Common myeloid progenitor, CD34-positive (primary cell): Measurements from ENCODE around the gene TRERF1.
A peak's percentile ranks its signal among the peaks of the same experiment; 100 is the strongest.

Source experiments
- CTCF ChIA-PET: fragments of 350-600 bp; sonication (Branson Sonifier 250); formaldehyde crosslinking; loops from one replicate; lab custom pipeline; 2021; ENCODE audit warnings: antibody characterized with exemption; lab: Charles Lee
- POLR2A ChIA-PET: fragments of 350-600 bp; sonication (Branson Sonifier 250); formaldehyde crosslinking; loops from one replicate; lab custom pipeline; 2021; ENCODE audit warnings: antibody characterized with exemption; lab: Charles Lee
- DNase-seq, 3 donors: peaks; one replicate each; pipeline versions ENCODE4 v3.0.0 to v3.0.0-alpha.2; 2013
- H3K27ac ChIP-seq, 2 experiments: 1 replicate in 1 of 2; 2 replicates in 1 of 2; pipeline ENCODE4 v1.7.0; 2013; ENCODE audit warnings: inconsistent platforms in 2 of 2, low read length in 2 of 2, mild to moderate bottlenecking in 2 of 2, low read depth in 1 of 2, moderate library complexity in 1 of 2; ENCODE audit not compliant: severe bottlenecking in 2 of 2, insufficient read depth in 1 of 2, poor library complexity in 1 of 2
- H3K27me3 ChIP-seq, 5 experiments: replicated peaks in 2 of 5; 1 replicate in 3 of 5; 2 replicates in 2 of 5; pipeline versions ENCODE4 v1.6.1 to v1.7.0; 2013; ENCODE audit warnings: low read length in 4 of 5, mild to moderate bottlenecking in 2 of 5, moderate library complexity in 2 of 5, inconsistent platforms in 1 of 5; ENCODE audit not compliant: insufficient read depth in 5 of 5, control insufficient read depth in 4 of 5
- H3K36me3 ChIP-seq, 4 experiments: 1 replicate in 2 of 4; 2 replicates in 2 of 4; pipeline versions ENCODE4 v1.6.1 to v1.7.0; 2013; ENCODE audit warnings: low read length in 3 of 4, control low read depth in 1 of 4, mild to moderate bottlenecking in 1 of 4; ENCODE audit not compliant: control insufficient read depth in 4 of 4, insufficient read depth in 4 of 4
- H3K4me1 ChIP-seq, 4 experiments: 1 replicate in 3 of 4; 2 replicates in 1 of 4; pipeline versions ENCODE4 v1.6.1 to v1.7.1; 2013; ENCODE audit warnings: low read length in 3 of 4, mild to moderate bottlenecking in 3 of 4, control low read depth in 1 of 4, inconsistent platforms in 1 of 4, moderate library complexity in 1 of 4; ENCODE audit not compliant: control insufficient read depth in 4 of 4, insufficient read depth in 4 of 4; ENCODE audit errors: control extremely low read depth in 1 of 4
- H3K4me3 ChIP-seq, 7 experiments: 1 replicate in 4 of 7; 2 replicates in 3 of 7; pipeline versions ENCODE4 v1.5.1 to v1.7.0; 2013; ENCODE audit warnings: mild to moderate bottlenecking in 7 of 7, low read length in 6 of 7, moderate library complexity in 6 of 7, inconsistent platforms in 2 of 7, low read depth in 2 of 7, control low read depth in 1 of 7; ENCODE audit not compliant: insufficient read depth in 4 of 7, control insufficient read depth in 1 of 7; ENCODE audit errors: extremely low read depth in 1 of 7
- H3K9me3 ChIP-seq, 5 experiments: 1 replicate in 4 of 5; 2 replicates in 1 of 5; pipeline versions ENCODE4 v1.6.1 to v1.7.1; 2013; ENCODE audit warnings: low read length in 4 of 5, mild to moderate bottlenecking in 2 of 5, inconsistent platforms in 1 of 5, low read depth in 1 of 5, moderate library complexity in 1 of 5; ENCODE audit not compliant: control insufficient read depth in 4 of 5, insufficient read depth in 2 of 5; ENCODE audit errors: control extremely low read depth in 1 of 5
- WGBS: methylation state at CpG from one replicate; pipeline ENCODE4 v1.1.5; 2013; ENCODE audit not compliant: insufficient coverage; 5-methylcytosine and 5-hydroxymethylcytosine counted together

The TRERF1 gene

DNA sequence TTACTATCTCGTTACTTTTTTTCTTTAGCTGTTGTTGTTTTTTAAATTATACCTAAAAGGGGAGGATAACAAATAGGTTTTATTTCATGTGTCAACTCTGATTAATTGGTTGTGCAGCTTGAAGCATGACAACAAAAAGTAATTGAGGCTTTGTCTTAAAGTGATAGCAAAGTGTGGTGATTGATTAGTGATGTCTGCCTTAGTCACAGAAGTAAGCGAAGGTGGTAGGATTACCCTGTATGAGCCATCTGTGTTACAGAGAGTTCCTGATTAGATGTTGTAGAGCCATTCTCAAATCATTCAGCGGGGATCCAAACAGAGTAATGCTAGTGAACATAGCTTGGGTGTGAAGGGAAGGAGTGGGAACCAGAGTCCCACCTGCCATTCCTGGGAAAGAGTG is 219.7 kb downstream of the TRERF1 start:
- 100% methylated on average over 2 of the region's 3 CpGs for WGBS
- ChIA-PET POLR2A (no interaction called here), CTCF (interaction anchor here (0.7 kb wide), 1 partner anchor 32 kb away, joined by 3 read pairs; no protein-coding TSS in a partner anchor)
- no peaks in the 10 kb centered on the region for H3K4me1 ChIP-seq
- H3K27me3 ChIP-seq = no peaks in the 10 kb centered on the region
- H3K4me3 ChIP-seq = no peak overlapping the region
- DNase-seq = no peak
- H3K27ac ChIP-seq = no peak overlapping the region
- no peaks in the 10 kb centered on the region for H3K9me3 ChIP-seq
- peaks cover 0 to 32% (median 12%) of the 10 kb centered on the region in 4 experiments for H3K36me3 ChIP-seq

DNA sequence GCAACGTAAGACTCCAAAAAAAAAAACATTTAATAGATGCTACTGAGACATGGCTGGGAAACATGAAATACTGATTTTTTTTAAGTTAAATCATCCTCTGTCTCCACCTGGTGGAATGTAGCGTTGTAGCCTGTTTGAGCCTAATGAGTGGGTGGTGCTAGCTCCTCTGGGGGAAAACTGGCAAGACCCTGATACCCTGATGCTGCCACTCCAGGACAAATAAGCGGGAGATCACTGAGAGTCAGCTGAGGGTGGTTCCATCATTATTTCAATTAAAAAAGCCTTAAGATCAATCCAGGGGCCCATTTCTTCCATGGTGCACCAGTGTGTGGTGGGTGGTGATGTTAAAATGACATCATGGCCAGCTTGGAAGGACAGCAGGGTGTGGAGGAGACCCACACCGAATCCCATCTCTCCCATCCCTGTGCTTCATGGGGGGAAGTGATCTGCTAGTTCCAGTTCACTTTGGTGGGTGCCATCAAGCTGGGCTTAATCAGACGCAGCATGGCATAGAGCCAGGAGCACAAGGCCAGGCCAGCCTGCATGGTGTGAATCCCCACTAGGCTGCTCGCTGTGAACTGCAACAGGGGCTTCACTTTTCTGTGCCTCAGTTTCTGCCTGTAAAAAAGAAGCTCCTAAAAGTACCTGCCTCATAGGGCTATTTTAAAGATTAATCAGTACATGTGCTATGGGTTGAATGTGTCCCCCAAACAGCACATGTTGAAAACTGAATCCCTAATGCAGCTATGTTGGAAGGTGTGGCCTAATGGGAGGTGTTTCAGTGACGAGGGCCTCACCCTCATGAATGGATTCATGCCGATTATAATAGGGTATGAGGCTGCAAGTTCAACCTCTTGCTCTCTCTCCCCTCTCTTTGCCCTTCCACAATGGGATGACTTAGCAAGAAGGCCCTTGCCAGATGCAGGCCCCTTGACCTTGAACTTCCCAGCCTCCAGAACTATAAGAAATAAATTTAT is 221.1 kb downstream of the TRERF1 start:
- H3K36me3 ChIP-seq = peaks cover 0 to 28% (median 9%) of the 10 kb centered on the region in 4 experiments
- DNase-seq = peak; percentile 15 to 19 (median 17)
- WGBS = 96% methylated on average over 4 of the region's 8 CpGs

DNA sequence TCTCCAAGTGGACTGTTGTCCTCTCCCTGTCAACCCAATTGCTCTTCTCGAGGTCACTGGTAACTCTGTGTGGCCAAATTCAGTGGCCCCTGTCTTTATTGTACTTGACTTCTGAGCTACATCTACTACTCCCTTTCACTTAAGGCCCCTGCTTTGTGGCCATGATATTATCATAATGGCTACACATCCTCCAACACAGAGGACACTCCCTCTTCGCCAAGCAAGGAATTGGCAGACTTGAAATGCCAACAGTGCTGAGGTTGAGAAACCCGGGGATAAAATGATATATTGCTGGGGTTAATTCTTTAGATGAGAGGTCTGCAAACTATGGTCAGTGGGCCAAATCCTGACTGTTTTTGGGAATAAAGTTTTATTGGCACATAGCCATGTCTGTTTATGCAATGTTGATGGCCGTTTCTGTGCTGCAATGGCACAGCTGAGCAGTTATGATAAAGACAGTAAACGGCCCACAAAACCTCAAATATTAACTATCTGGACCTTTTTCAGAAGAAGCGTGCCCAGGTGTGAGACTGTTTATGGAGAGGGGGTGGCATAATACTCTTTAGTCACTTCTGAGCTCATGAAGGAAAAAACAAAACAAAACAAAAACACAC is 222.1 kb downstream of the TRERF1 start:
- H3K4me3 ChIP-seq = no peak overlapping the region
- H3K4me1 ChIP-seq = no peaks in the 10 kb centered on the region
- no peak for DNase-seq
- CTCF ChIA-PET = interaction anchor here (0.6 to 1.5 kb wide), 4 partner anchors 10 to 150 kb away, joined by 3 to 4 read pairs (median 3); no protein-coding TSS in a partner anchor
- no peak overlapping the region for H3K27ac ChIP-seq
- POLR2A ChIA-PET = no interaction called here
- H3K36me3 ChIP-seq = peaks cover 0 to 27% (median 7%) of the 10 kb centered on the region in 4 experiments
- WGBS = 100% methylated on average over 2 of the region's 6 CpGs
- H3K27me3 ChIP-seq = no peaks in the 10 kb centered on the region
- no peaks in the 10 kb centered on the region for H3K9me3 ChIP-seq

More for the DNA sequence above, 221.1 kb downstream of the TRERF1 start:
- Histone ChIP-seq H3K4me3 (no peak overlapping the region), H3K9me3 (no peaks in the 10 kb centered on the region), H3K27ac (no peak overlapping the region), H3K27me3 (no peaks in the 10 kb centered on the region), H3K4me1 (no peaks in the 10 kb centered on the region)
- ChIA-PET POLR2A (no interaction called here), CTCF (interaction anchor here (0.6 to 1.3 kb wide), 4 partner anchors 12 to 541 kb away, joined by 3 to 4 read pairs (median 3); no protein-coding TSS in a partner anchor)

DNA sequence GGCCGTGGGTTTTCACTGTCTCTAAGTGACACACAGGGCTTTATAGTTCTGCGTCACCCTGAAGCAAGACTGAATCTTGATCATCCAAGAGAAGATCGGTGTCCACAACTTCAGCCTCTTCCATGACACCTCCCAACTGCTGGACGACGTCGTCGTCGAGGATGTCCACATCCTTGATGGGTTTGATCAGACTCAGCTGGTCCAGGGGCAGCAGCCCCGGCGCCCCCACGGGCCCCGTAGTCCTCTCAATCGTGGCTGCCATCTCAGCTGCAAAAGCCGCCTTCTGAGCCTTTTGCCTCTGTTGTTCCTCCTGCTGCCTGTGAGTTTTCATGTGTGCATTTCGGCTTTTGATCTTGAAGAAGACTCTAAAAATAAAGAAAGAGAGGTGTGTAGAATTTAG is 223.4 kb downstream of the TRERF1 start:
- no peak overlapping the region for H3K4me3 ChIP-seq
- no peak overlapping the region for H3K27ac ChIP-seq
- H3K9me3 ChIP-seq = no peaks in the 10 kb centered on the region
- ChIA-PET CTCF (no interaction called here), POLR2A (no interaction called here)
- peaks cover 0 to 27% (median 5%) of the 10 kb centered on the region in 4 experiments for H3K36me3 ChIP-seq
- DNase-seq = no peak
- H3K27me3 ChIP-seq = no peaks in the 10 kb centered on the region
- no peaks in the 10 kb centered on the region for H3K4me1 ChIP-seq
- 96% methylated on average over 14 of the region's 15 CpGs for WGBS

DNA sequence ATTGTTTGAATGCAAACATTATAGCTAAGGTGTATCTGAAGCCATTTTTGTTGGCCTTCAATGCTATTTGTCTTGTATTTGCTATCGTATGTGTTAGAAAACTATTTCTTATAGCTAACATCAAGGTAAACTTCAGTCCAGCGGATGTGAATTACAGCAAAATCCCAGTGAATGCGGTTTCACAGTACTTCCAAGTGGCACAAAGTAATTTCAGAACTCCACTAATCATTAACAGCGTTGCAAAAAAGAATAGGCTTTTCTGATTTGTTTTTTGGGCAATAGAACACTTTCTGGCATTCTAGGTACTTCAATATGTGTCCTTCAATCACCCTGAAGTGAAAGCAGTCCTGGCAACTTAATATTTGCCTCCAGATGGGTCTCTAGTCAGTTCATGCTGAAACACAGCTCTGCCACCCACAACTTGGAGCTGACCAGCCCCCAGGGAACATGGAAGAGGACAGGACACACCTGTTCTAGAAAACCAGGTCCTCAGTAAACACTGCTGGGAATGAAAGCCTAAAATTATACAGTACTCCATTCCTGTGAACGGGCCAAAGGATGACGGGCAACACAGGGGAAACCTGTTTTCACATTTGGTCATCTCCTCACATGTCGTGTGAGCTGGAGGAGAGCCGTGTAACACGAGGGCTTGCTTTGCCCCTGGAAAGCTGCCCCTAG is 224.4 kb downstream of the TRERF1 start:
- peaks cover 0 to 22% (median 2%) of the 10 kb centered on the region in 4 experiments for H3K36me3 ChIP-seq
- no peak for DNase-seq
- H3K27ac ChIP-seq = no peak overlapping the region
- no peaks in the 10 kb centered on the region for H3K4me1 ChIP-seq
- H3K4me3 ChIP-seq = no peak overlapping the region
- H3K9me3 ChIP-seq = no peaks in the 10 kb centered on the region
- POLR2A ChIA-PET = interaction anchor here (0.5 kb wide), 1 partner anchor 997 kb away, joined by 4 read pairs; no protein-coding TSS in a partner anchor
- H3K27me3 ChIP-seq = no peaks in the 10 kb centered on the region
- 98% methylated on average over 9 of the region's 9 CpGs for WGBS
- CTCF ChIA-PET = interaction anchor here (0.5 to 1.9 kb wide), 3 partner anchors 10 to 46 kb away, joined by 3 to 5 read pairs (median 3); partner anchors contain the start of gene MRPS10

DNA sequence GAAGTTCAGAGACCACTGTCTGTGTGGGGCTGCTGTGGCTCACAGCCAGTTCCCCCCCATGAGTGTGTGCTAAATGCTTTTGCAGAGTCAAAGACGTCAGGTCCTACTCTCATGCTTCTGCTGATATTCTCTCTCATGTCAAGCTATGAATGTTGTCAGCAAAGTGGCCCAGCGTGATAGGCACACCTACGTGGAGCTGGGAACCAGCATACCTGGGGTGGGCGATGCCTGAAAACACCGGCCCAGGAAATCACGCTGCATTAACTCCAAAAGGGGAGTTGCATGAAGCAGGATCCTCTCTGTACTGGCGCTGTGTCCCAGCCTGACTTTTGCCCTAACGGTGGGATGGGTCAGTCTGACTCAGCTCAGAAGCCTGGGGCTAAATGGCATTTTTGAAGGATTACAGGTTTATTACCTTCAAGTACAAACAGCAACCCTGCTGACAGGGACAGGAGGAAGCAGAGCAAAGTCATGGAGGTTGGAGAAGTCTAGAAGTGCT is 225.0 kb downstream of the TRERF1 start:
- ChIA-PET POLR2A (interaction anchor here (0.5 kb wide), 1 partner anchor 998 kb away, joined by 4 read pairs; no protein-coding TSS in a partner anchor), CTCF (interaction anchor here (0.5 to 1.9 kb wide), 3 partner anchors 9 to 45 kb away, joined by 3 to 5 read pairs (median 3); partner anchors contain the start of gene MRPS10)
- H3K36me3 ChIP-seq = peaks cover 0 to 18% (median 2%) of the 10 kb centered on the region in 4 experiments
- H3K27me3 ChIP-seq = no peaks in the 10 kb centered on the region
- no peak overlapping the region for H3K27ac ChIP-seq
- H3K4me3 ChIP-seq = no peak overlapping the region
- no peak for DNase-seq
- over 99% methylated on average over 8 of the region's 8 CpGs for WGBS
- H3K4me1 ChIP-seq = no peaks in the 10 kb centered on the region
- no peaks in the 10 kb centered on the region for H3K9me3 ChIP-seq
